Inferior parietal cortex (tissue), 1 donor: ENCODE measurements around the gene SMG6.
A peak's percentile ranks its signal among the peaks of the same experiment; 100 is the strongest.

Experiments
- DNase-seq: peaks from one replicate; pipeline ENCODE4 v3.0.0-alpha.2; 2016; ENCODE audit errors: extremely low spot score

Gene SMG6

GRCh38 chr17:2235265-2235664 is 68.3 kb downstream of the SMG6 start:
- no peak for DNase-seq

GRCh38 chr17:2233441-2233947 is 70.1 kb downstream of the SMG6 start:
- DNase-seq: no peak

GRCh38 chr17:2232244-2232638 is 71.3 kb downstream of the SMG6 start:
- no peak for DNase-seq

GRCh38 chr17:2230877-2231276 is 72.7 kb downstream of the SMG6 start:
- no peak for DNase-seq

GRCh38 chr17:2227025-2227699 is 76.4 kb downstream of the SMG6 start:
- no peak for DNase-seq

- no peak for DNase-seq
Measured at GRCh38 chr17:2223617-2223927, 80.0 kb downstream of the SMG6 start.

GRCh38 chr17:2222901-2223616 is 80.5 kb downstream of the SMG6 start:
- no peak for DNase-seq

GRCh38 chr17:2222301-2222700 is 81.3 kb downstream of the SMG6 start:
- no peak for DNase-seq

- no peak for DNase-seq
Measured at GRCh38 chr17:2218426-2218825, 85.2 kb downstream of the SMG6 start.

GRCh38 chr17:2215616-2216364 is 87.8 kb downstream of the SMG6 start:
- DNase-seq: no peak

GRCh38 chr17:2214929-2215615 is 88.5 kb downstream of the SMG6 start:
- DNase-seq: no peak

- DNase-seq: peak; percentile 71
Measured at GRCh38 chr17:2214047-2214928, 89.3 kb downstream of the SMG6 start.

GRCh38 chr17:2213291-2213960 is 90.2 kb downstream of the SMG6 start:
- DNase-seq: peak; percentile 54

- no peak for DNase-seq
Measured at GRCh38 chr17:2212400-2212981, 91.1 kb downstream of the SMG6 start.

GRCh38 chr17:2211661-2212399 is 91.8 kb downstream of the SMG6 start:
- DNase-seq: no peak

GRCh38 chr17:2210726-2211125 is 92.9 kb downstream of the SMG6 start:
- no peak for DNase-seq

GRCh38 chr17:2207815-2208515 is 95.6 kb downstream of the SMG6 start:
- no peak for DNase-seq

GRCh38 chr17:2204393-2204792 is 99.2 kb downstream of the SMG6 start:
- DNase-seq: no peak

- DNase-seq: no peak
Measured at GRCh38 chr17:2203818-2204217, 99.8 kb downstream of the SMG6 start.
